HepG2 (cell line): ENCODE measurements around the gene CTIF. TPM values are rescaled to one million over a fixed set of nuclear protein-coding genes. Genes with fewer than 3 reads are reported as not detected.

ENCODE experiments used
- MED8 ChIP-seq: sonication (generic); formaldehyde crosslinking; IDR thresholded peaks from 2 replicates; pipeline ENCODE4 v1.8.1; 2023; ENCODE audit warnings: mild to moderate bottlenecking, missing genetic modification reagents; ENCODE audit not compliant: insufficient replicate concordance
- PAWR ChIP-seq: sonication (generic); formaldehyde crosslinking; IDR thresholded peaks from 2 replicates; pipeline ENCODE4 v1.4.0; 2020; ENCODE audit warnings: missing genetic modification reagents, mild to moderate bottlenecking, borderline replicate concordance
- SMAD1 ChIP-seq: sonication (generic); formaldehyde crosslinking; IDR thresholded peaks from 2 replicates; pipeline ENCODE4 v1.4.0; 2020; ENCODE audit warnings: missing genetic modification reagents, low read depth, mild to moderate bottlenecking, borderline replicate concordance
- TAF1 ChIP-seq: sonication (generic); formaldehyde crosslinking; IDR thresholded peaks from 2 replicates; pipeline ENCODE4 v1.4.0; 2020; ENCODE audit warnings: missing genetic modification reagents
- ZNF225 ChIP-seq: sonication (generic); formaldehyde crosslinking; IDR thresholded peaks from 2 replicates; pipeline ENCODE4 v1.4.0; 2020; ENCODE audit warnings: mild to moderate bottlenecking, missing genetic modification reagents
- ZNF317 ChIP-seq: sonication (generic); formaldehyde crosslinking; IDR thresholded peaks from 2 replicates; pipeline ENCODE4 v1.5.0; 2020; ENCODE audit warnings: mild to moderate bottlenecking, missing genetic modification reagents
- ZNF772 ChIP-seq: sonication (generic); formaldehyde crosslinking; IDR thresholded peaks from 2 replicates; pipeline ENCODE4 v1.5.0; 2020; ENCODE audit warnings: mild to moderate bottlenecking, missing genetic modification reagents
- ZNF879 ChIP-seq: sonication (generic); formaldehyde crosslinking; IDR thresholded peaks from 2 replicates; pipeline ENCODE4 v1.8.1; 2023; ENCODE audit warnings: missing genetic modification reagents
- polyA plus RNA-seq, 8 experiments: library from polyadenylated mRNA; depleted of rRNA in 3 of 8; stranded (reverse) in 7 of 8; unstranded in 1 of 8; fragments of >200 nt; fragmentation: Illumina TruSeq in 4 of 8; extraction: Trizol in 4 of 8; gene quantifications; 2 replicates each; pipeline versions ENCODE4 v1.2.1 to v1.2.3, GENCODE V29; 2011 to 2016; ENCODE audit warnings: low read depth in 4 of 8, missing spikeins in 1 of 8, mixed read lengths in 1 of 8; ENCODE audit not compliant: insufficient read depth in 1 of 8
- total RNA-seq, 5 experiments: library from RNA; depleted of rRNA; stranded (reverse); fragments of >200 nt; fragmentation: Illumina TruSeq; extraction: Trizol; gene quantifications; 2 replicates each; pipeline ENCODE4 v1.2.3, GENCODE V29; 2016; ENCODE audit warnings: low read depth in 1 of 5
- TF ChIP-seq, protein P1 (sequence below): sonication (generic); formaldehyde crosslinking; IDR thresholded peaks from 2 replicates; pipeline ENCODE4 v1.5.0; 2020; ENCODE audit warnings: mild to moderate bottlenecking, missing genetic modification reagents, borderline replicate concordance

The CTIF gene
- total and polyA plus RNA-seq, 2 of the 13 experiments (the other 11 are each of a cell fraction or from before 2014, with no cell fraction given), result 18.2 to 28.0 TPM

DNA sequence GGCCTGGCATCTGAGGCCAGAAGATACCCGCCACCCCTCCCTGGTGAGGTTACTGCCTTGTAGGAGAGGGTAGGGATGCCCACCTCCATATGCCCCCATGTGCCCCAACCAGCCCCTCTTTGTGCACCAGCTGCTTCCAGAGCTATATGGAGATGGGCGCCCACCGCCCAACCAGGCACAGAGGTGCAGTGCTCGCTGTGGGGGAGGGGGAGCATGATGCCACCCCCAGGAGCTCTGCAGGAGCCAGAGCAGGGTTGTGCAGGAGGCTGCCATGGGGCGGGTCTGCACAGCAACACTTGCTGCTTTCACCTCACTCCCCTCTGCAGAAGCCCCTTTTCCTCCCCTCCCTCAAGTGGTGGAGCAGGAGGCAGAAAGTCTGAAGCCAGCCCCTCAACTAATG lies 237.3 kb downstream of the CTIF start (continued):
- TF ChIP-seq, protein P1, sequence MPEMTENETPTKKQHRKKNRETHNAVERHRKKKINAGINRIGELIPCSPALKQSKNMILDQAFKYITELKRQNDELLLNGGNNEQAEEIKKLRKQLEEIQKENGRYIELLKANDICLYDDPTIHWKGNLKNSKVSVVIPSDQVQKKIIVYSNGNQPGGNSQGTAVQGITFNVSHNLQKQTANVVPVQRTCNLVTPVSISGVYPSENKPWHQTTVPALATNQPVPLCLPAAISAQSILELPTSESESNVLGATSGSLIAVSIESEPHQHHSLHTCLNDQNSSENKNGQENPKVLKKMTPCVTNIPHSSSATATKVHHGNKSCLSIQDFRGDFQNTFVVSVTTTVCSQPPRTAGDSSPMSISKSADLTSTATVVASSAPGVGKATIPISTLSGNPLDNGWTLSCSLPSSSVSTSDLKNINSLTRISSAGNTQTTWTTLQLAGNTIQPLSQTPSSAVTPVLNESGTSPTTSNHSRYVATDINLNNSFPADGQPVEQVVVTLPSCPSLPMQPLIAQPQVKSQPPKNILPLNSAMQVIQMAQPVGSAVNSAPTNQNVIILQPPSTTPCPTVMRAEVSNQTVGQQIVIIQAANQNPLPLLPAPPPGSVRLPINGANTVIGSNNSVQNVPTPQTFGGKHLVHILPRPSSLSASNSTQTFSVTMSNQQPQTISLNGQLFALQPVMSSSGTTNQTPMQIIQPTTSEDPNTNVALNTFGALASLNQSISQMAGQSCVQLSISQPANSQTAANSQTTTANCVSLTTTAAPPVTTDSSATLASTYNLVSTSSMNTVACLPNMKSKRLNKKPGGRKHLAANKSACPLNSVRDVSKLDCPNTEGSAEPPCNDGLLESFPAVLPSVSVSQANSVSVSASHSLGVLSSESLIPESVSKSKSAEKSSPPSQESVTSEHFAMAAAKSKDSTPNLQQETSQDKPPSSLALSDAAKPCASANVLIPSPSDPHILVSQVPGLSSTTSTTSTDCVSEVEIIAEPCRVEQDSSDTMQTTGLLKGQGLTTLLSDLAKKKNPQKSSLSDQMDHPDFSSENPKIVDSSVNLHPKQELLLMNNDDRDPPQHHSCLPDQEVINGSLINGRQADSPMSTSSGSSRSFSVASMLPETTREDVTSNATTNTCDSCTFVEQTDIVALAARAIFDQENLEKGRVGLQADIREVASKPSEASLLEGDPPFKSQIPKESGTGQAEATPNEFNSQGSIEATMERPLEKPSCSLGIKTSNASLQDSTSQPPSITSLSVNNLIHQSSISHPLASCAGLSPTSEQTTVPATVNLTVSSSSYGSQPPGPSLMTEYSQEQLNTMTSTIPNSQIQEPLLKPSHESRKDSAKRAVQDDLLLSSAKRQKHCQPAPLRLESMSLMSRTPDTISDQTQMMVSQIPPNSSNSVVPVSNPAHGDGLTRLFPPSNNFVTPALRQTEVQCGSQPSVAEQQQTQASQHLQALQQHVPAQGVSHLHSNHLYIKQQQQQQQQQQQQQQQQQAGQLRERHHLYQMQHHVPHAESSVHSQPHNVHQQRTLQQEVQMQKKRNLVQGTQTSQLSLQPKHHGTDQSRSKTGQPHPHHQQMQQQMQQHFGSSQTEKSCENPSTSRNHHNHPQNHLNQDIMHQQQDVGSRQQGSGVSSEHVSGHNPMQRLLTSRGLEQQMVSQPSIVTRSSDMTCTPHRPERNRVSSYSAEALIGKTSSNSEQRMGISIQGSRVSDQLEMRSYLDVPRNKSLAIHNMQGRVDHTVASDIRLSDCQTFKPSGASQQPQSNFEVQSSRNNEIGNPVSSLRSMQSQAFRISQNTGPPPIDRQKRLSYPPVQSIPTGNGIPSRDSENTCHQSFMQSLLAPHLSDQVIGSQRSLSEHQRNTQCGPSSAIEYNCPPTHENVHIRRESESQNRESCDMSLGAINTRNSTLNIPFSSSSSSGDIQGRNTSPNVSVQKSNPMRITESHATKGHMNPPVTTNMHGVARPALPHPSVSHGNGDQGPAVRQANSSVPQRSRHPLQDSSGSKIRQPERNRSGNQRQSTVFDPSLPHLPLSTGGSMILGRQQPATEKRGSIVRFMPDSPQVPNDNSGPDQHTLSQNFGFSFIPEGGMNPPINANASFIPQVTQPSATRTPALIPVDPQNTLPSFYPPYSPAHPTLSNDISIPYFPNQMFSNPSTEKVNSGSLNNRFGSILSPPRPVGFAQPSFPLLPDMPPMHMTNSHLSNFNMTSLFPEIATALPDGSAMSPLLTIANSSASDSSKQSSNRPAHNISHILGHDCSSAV, result no peak
- TF ChIP-seq ZNF879 (CRISPR knock-in tag), result no peak
- no peak for TF ChIP-seq ZNF772 (CRISPR knock-in tag)
- no peak for TF ChIP-seq ZNF317 (CRISPR knock-in tag)
- TF ChIP-seq ZNF225, result no peak
- TF ChIP-seq TAF1 (CRISPR knock-in tag), result no peak
- no peak for TF ChIP-seq PAWR (CRISPR knock-in tag)
- no peak for TF ChIP-seq SMAD1 (CRISPR knock-in tag)
- TF ChIP-seq MED8 (CRISPR knock-in tag), result no peak
